ENCODE measurements around the gene CDH11. TPM values are rescaled to one million over a fixed set of nuclear protein-coding genes. Genes with fewer than 3 reads are reported as not detected.

The CDH11 gene
- total RNA-seq, 1 donor from 2014 or later, result 235 TPM

GRCh38 chr16:65116818-65117430 lies 4.9 kb downstream of the CDH11 start:
- no peak for DNase-seq (ENCODE audit: low read depth, low spot score)

- DNase-seq (ENCODE audit: low read depth, low spot score), result no peak
Observed at GRCh38 chr16:65116216-65116615, 5.6 kb downstream of the CDH11 start.

GRCh38 chr16:65114527-65114926 lies 7.3 kb downstream of the CDH11 start:
- no peak for DNase-seq (ENCODE audit: low read depth, low spot score)

- no peak for DNase-seq (ENCODE audit: low read depth, low spot score)
Observed at GRCh38 chr16:65113441-65113840, 8.4 kb downstream of the CDH11 start.

- DNase-seq (ENCODE audit: low read depth, low spot score), result no peak
Observed at GRCh38 chr16:65111306-65111705, 10.6 kb downstream of the CDH11 start.

GRCh38 chr16:65106757-65107156 lies 15.1 kb downstream of the CDH11 start:
- no peak for DNase-seq (ENCODE audit: low read depth, low spot score)

GRCh38 chr16:65105171-65105570 lies 16.7 kb downstream of the CDH11 start:
- no peak for DNase-seq (ENCODE audit: low read depth, low spot score)

- DNase-seq (ENCODE audit: low read depth, low spot score), result no peak
Observed at GRCh38 chr16:65104471-65104870, 17.4 kb downstream of the CDH11 start.

GRCh38 chr16:65102326-65102725 lies 19.5 kb downstream of the CDH11 start:
- DNase-seq (ENCODE audit: low read depth, low spot score), result no peak

- no peak for DNase-seq (ENCODE audit: low read depth, low spot score)
Observed at GRCh38 chr16:65101009-65101408, 20.9 kb downstream of the CDH11 start.

GRCh38 chr16:65099607-65100006 lies 22.3 kb downstream of the CDH11 start:
- no peak for DNase-seq (ENCODE audit: low read depth, low spot score)

GRCh38 chr16:65098916-65099315 lies 22.9 kb downstream of the CDH11 start:
- DNase-seq (ENCODE audit: low read depth, low spot score), result no peak

GRCh38 chr16:65097296-65097695 lies 24.6 kb downstream of the CDH11 start:
- no peak for DNase-seq (ENCODE audit: low read depth, low spot score)

GRCh38 chr16:65095906-65096305 lies 26.0 kb downstream of the CDH11 start:
- DNase-seq (ENCODE audit: low read depth, low spot score), result no peak

- no peak for DNase-seq (ENCODE audit: low read depth, low spot score)
Observed at GRCh38 chr16:65095090-65095728, 26.7 kb downstream of the CDH11 start.

GRCh38 chr16:65094009-65094408 lies 27.9 kb downstream of the CDH11 start:
- DNase-seq (ENCODE audit: low read depth, low spot score), result no peak

- DNase-seq (ENCODE audit: low read depth, low spot score), result no peak
Observed at GRCh38 chr16:65083164-65083857, 38.6 kb downstream of the CDH11 start.

- no peak for DNase-seq (ENCODE audit: low read depth, low spot score)
Observed at GRCh38 chr16:65079549-65079948, 42.3 kb downstream of the CDH11 start.

GRCh38 chr16:65077181-65077580 lies 44.7 kb downstream of the CDH11 start:
- no peak for DNase-seq (ENCODE audit: low read depth, low spot score)

GRCh38 chr16:65075877-65076276 lies 46.0 kb downstream of the CDH11 start:
- DNase-seq (ENCODE audit: low read depth, low spot score), result no peak

GRCh38 chr16:65071433-65072311 lies 50.2 kb downstream of the CDH11 start:
- DNase-seq (ENCODE audit: low read depth, low spot score), result no peak
